GM12875 (cell line): Measurements from ENCODE around the gene NXPH1.
A peak's percentile ranks its signal among the peaks of the same experiment; 100 is the strongest.

Experiments used
- H3K4me3 ChIP-seq: one replicate; pipeline ENCODE4 v1.5.1; 2011; ENCODE audit warnings: low read depth, low read length, control low read depth
- TF ChIP-seq, protein P1 (sequence below): IDR thresholded peaks from 2 replicates; pipeline ENCODE4 v1.5.1; 2011; ENCODE audit warnings: low read depth, mild to moderate bottlenecking, control low read depth, inconsistent platforms, low read length, moderate library complexity, borderline replicate concordance; ENCODE audit not compliant: insufficient read depth

NXPH1 gene

DNA sequence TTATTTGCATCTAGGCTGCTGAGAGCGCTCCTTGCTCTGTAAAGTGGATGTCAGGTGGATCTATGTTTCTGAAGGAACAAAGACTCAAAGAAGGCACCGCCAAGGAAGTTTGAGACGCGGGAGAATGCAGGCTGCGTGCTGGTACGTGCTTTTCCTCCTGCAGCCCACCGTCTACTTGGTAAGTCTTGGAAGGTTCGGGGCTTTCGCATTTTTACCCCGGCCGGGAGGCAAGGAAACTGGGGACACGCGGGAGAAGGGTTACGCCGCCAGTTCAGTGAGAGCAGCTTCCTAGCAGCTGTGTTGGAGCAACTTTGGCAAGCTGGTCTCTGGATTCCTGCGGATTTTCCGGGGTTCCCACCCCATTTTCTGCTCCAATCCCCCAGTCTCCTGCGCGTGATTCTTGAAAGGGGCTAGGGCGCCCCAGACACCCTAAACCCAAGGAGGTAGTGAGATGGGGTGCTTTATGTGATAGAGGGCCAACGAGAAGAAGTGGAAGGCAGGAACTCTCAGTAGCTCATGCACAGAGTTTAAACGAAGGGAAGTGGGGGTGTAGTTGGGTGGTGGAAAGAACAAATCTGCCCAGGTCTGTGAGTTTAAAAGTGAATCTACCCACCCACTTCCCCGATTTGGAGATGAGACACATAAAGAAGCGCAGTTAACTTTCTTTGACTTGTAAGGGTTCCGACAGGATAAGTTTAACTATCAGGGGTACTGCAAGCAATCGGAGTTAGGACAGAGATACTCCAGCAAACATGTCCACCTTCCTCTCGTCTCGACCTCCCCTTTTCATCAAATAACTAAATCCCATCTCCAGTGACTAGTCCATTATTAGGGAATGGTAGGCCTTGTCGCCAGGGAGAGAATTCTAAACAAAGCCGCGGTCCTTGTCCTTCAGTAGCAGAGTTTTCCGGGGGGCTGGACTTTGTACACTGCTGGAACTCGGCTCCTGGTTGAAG lies 2.5 kb downstream of the NXPH1 start:
- H3K4me3 ChIP-seq: no peak overlapping the region
- TF ChIP-seq, protein P1, sequence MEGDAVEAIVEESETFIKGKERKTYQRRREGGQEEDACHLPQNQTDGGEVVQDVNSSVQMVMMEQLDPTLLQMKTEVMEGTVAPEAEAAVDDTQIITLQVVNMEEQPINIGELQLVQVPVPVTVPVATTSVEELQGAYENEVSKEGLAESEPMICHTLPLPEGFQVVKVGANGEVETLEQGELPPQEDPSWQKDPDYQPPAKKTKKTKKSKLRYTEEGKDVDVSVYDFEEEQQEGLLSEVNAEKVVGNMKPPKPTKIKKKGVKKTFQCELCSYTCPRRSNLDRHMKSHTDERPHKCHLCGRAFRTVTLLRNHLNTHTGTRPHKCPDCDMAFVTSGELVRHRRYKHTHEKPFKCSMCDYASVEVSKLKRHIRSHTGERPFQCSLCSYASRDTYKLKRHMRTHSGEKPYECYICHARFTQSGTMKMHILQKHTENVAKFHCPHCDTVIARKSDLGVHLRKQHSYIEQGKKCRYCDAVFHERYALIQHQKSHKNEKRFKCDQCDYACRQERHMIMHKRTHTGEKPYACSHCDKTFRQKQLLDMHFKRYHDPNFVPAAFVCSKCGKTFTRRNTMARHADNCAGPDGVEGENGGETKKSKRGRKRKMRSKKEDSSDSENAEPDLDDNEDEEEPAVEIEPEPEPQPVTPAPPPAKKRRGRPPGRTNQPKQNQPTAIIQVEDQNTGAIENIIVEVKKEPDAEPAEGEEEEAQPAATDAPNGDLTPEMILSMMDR: no peak

DNA sequence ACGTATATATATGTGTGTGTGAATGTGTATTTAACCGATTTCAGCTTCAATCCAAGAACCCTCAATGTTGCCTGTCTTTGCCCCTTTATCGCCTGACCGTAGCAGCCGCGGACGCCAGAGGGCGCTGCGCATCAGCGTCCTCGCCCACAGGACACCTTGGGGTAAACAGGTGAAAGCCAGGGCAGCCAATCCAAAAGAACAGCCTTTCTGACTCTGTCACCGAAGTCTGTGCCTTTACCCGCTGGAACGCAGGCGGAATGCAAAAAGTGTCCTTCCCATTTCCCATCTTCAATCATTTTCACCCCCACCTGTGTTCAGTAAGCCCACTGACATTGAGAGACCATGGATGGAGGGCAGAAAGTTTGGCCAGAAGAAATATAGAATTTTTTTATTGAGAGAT lies 3.6 kb downstream of the NXPH1 start:
- TF ChIP-seq, protein P1: peak; percentile 91
- H3K4me3 ChIP-seq: no peak overlapping the region

DNA sequence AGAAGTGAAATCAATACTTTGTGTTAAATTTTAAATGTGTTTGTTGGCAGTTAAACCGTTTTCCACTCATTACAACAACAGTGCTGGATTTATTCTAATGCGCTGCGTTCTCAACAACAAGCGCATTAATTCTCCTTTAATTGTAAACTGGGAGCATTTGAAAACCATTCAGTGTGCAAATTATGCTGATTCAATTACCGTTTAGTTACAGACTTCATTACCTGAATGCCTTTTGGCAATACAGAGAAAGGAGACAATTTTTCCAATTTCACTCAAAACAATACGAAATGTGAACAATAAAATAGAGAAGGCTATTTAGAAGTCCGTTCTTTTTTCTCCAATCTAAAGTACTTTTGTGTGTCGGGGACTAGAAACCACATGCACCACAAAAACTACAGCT lies 4.2 kb downstream of the NXPH1 start:
- H3K4me3 ChIP-seq: no peak overlapping the region
- TF ChIP-seq, protein P1: no peak

DNA sequence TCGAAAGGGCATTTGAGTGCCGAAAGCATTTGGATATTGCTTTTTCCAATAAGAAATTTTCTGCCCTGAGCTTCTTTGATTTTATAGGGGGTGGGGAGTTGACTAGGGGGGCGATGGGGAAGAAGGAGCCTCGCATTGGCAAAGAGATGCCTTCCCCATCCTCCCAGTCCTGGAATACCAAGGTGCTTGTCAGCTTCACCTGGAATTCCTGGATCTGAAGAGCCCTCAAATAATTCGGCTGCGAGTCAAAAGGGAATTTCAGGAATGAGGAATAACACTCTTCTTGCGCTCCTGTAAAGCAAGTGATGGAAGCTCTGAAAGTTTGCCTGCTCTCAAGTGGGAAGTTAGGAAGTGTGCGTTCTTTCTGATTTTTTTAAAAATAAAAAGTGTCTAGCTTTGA lies 7.3 kb downstream of the NXPH1 start:
- TF ChIP-seq, protein P1: no peak
- H3K4me3 ChIP-seq: no peak overlapping the region

DNA sequence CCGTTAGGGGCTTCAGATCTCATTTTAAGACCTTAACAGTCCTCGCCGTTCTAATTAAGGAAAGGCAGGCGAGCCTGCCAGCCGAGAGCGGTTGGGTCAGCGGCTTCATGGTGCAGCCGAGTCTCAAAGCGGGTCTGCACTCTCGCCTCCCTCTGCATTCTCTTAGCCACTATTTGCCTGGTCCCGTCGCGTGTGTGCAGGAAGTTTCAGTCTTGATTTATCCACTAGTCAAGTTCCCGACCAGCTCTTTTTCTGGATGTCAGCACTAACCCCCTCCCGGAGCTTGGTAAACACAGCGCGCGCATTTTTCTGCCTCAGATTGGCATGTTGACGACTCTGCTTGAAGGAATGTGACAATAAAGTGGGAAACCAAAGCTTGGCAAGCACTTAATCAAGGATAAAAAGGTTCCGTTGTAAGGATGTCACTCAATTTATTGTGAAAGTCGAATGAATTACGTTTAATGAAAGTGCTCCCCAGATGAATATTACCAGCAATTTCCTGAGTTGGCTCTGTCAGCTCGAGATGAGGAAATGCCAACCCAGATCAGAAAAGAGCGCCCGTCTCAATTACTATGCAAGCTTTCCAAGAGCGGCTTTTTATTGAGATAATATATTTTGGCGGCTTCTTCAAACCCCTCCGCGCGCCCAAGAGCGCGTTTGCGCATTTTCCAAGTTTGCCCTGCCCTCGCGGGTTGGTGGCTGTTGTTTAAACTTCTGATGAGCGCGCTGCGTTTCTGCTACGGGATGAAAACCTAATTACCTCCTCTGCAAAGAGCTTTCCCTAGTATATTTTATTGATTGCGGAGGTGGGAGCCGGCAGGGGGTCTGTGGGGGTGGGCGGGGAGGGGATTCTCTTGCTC lies 7.9 kb downstream of the NXPH1 start:
- H3K4me3 ChIP-seq: no peak overlapping the region
- TF ChIP-seq, protein P1: no peak

DNA sequence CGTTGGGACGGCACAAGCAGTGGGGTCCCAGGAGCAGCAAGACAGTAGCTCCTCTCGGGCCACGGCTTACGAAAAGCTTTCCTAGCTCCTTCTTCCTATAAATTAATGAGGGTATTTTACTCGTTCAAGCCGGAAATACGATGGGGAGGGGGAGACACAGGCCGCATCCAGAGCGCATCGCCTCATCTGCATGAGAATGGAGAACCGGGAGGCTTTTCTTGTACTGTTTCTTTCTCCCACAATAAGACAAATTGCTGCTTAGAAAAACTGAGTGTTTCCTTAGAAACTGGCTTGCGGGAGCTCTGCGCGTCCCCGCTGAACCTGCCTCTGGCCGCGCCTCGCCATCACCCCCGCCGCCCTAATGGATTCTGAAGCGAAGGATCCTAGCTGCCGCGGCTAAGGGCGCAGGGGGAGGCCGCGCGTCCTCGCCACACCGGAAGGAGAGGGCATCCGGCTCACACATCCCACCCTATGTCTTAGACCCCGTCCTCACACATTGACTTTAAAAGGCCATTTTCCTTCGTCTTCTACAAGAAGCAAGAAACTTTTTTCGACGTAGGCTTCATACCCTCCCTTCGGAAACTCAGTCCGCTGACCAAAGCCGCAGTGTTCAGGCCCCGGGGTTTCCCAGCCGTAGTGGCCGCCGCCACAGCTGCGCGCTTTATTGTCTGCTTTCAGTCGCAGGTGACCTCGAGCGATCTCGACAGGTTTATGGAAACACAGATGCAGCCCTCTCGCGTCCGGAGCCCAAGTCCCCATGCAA lies 8.8 kb downstream of the NXPH1 start:
- TF ChIP-seq, protein P1: no peak
- no peak overlapping the region for H3K4me3 ChIP-seq
